ENCODE results near the gene LMAN1L.

GRCh38 chr15:74845208-74845568, 32.6 kb downstream of the LMAN1L start:
- TF ChIP-seq, protein P1, sequence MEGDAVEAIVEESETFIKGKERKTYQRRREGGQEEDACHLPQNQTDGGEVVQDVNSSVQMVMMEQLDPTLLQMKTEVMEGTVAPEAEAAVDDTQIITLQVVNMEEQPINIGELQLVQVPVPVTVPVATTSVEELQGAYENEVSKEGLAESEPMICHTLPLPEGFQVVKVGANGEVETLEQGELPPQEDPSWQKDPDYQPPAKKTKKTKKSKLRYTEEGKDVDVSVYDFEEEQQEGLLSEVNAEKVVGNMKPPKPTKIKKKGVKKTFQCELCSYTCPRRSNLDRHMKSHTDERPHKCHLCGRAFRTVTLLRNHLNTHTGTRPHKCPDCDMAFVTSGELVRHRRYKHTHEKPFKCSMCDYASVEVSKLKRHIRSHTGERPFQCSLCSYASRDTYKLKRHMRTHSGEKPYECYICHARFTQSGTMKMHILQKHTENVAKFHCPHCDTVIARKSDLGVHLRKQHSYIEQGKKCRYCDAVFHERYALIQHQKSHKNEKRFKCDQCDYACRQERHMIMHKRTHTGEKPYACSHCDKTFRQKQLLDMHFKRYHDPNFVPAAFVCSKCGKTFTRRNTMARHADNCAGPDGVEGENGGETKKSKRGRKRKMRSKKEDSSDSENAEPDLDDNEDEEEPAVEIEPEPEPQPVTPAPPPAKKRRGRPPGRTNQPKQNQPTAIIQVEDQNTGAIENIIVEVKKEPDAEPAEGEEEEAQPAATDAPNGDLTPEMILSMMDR (IDR thresholded peaks at IDR 0.05; ENCODE audit: low read length): no peak
- TF ChIP-seq EZH2 (optimal IDR thresholded peaks at IDR 0.05; ENCODE audit: low read depth, low read length): no peak
